ENCODE measurements around the gene TMEM170A.
A peak's percentile ranks its signal among the peaks of the same experiment; 100 is the strongest.
"Not testable (repeated sequence)": the region's sequence is repeated elsewhere in the genome, so short reads cannot be mapped to it uniquely, and the experiment has no call there.

TMEM170A gene

GRCh38 chr16:75455677-75456076 lies 8.8 kb downstream of the TMEM170A start:
- intact Hi-C loops (cut with micrococcal nuclease) = no loop called here
- no peak overlapping the region for H3K4me3 Mint-ChIP-seq
- no peak overlapping the region for H3K27ac Mint-ChIP-seq
- H3K27me3 Mint-ChIP-seq = no peaks in the 10 kb centered on the region
- no peaks in the 10 kb centered on the region for H3K9me3 Mint-ChIP-seq
- H3K4me1 Mint-ChIP-seq (ENCODE audit: low read depth) = peaks cover 16% of the 10 kb centered on the region
- peaks cover 29% of the 10 kb centered on the region for H3K36me3 Mint-ChIP-seq (ENCODE audit: low read depth)

DNA sequence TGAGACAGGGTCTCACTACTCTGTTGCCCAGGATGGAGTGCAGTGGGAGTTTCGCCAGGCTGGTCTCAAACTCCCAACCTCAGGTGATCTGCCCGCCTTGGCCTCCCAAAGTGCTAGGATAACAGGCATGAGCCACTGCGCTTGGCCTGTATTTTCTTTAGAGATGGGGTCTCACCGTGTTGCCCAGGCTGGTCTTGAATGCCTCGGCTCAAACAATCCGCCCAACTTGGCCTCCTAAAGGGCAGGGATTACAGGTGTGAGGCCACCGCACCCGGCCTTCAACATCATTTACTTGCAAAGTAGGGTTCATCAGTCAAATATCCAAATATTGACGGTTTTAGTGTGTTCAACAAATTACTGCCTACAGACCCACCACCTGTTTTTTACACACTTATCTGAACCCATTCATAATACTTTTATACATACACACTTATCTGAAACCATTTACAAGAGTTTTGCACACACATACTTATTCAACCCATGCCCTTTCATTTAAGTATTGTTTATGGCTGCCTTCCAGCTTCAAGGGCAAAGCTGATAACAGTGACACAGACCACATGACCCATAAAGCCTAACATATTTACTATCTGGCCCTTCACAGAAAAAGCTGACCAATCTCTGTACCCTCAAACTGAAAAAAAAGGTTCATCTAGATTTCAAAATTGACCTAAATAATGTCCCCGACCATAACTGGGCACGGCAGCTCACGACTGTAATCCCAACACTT lies 11.9 kb downstream of the TMEM170A start:
- H3K27ac Mint-ChIP-seq = no peak overlapping the region
- peaks cover 39% of the 10 kb centered on the region for H3K36me3 Mint-ChIP-seq (ENCODE audit: low read depth)

DNA sequence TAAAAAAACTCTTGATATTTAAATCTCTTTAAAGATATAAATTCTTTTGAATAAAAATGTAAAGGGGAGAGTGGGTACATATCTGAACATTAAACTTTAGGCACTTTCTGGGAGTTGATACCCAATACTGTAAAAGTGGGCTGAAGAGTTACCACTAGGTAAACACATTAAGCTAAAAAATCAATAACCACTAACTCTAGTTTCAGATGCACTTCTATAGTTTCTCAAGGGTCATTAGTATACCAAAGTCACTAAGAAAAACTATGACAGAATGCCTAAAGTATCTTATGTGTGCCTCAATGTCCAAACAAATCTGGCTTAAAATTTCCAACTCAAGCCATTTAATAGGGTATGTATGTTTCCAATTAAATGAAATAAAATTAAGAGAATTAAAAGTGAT lies 18.1 kb downstream of the TMEM170A start:
- no peaks in the 10 kb centered on the region for H3K9me3 Mint-ChIP-seq
- H3K4me3 Mint-ChIP-seq = no peak overlapping the region
- no peak overlapping the region for H3K27ac Mint-ChIP-seq
- H3K4me1 Mint-ChIP-seq (ENCODE audit: low read depth) = no peaks in the 10 kb centered on the region
- no peaks in the 10 kb centered on the region for H3K27me3 Mint-ChIP-seq
- peaks cover 48% of the 10 kb centered on the region for H3K36me3 Mint-ChIP-seq (ENCODE audit: low read depth)
- intact Hi-C loops (cut with micrococcal nuclease) = no loop called here

More for the DNA sequence above, 11.9 kb downstream of the TMEM170A start:
- H3K4me3 Mint-ChIP-seq = no peak overlapping the region
- no peaks in the 10 kb centered on the region for H3K4me1 Mint-ChIP-seq (ENCODE audit: low read depth)
- intact Hi-C loops (cut with micrococcal nuclease) = no loop called here
- H3K9me3 Mint-ChIP-seq = no peaks in the 10 kb centered on the region
- H3K27me3 Mint-ChIP-seq = no peaks in the 10 kb centered on the region

GRCh38 chr16:75445298-75445697 lies 19.2 kb downstream of the TMEM170A start:
- Mint-ChIP-seq H3K9me3 (no peaks in the 10 kb centered on the region), H3K36me3 (ENCODE audit: low read depth) (peaks cover 37% of the 10 kb centered on the region), H3K4me3 (no peak overlapping the region), H3K27me3 (no peaks in the 10 kb centered on the region), H3K4me1 (ENCODE audit: low read depth) (no peaks in the 10 kb centered on the region), H3K27ac (no peak overlapping the region)
- intact Hi-C loops (cut with micrococcal nuclease) = no loop called here

DNA sequence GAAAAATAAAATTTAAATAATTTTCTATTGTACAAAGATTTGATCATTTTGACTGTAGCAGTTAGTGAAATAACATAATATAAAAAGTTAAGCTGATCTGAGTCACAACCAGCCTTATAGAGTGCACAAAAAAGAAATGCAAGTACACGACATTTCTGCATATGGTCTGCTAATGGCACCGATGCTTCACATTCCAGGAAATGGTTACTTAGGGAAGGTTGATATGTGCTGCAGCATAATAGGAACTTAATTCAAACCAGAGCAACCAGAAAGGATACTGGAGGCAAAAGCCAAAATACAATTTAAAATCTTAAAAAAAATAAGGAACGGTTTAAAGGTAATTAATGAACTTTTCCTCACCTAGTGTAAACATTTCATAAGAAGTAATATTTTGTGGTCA lies 21.2 kb downstream of the TMEM170A start:
- H3K9me3 Mint-ChIP-seq = no peaks in the 10 kb centered on the region
- no peaks in the 10 kb centered on the region for H3K27me3 Mint-ChIP-seq
- peaks cover 18% of the 10 kb centered on the region for H3K36me3 Mint-ChIP-seq (ENCODE audit: low read depth)
- H3K4me1 Mint-ChIP-seq (ENCODE audit: low read depth) = no peaks in the 10 kb centered on the region
- intact Hi-C loops (cut with micrococcal nuclease) = no loop called here
- H3K4me3 Mint-ChIP-seq = no peak overlapping the region
- H3K27ac Mint-ChIP-seq = no peak overlapping the region

DNA sequence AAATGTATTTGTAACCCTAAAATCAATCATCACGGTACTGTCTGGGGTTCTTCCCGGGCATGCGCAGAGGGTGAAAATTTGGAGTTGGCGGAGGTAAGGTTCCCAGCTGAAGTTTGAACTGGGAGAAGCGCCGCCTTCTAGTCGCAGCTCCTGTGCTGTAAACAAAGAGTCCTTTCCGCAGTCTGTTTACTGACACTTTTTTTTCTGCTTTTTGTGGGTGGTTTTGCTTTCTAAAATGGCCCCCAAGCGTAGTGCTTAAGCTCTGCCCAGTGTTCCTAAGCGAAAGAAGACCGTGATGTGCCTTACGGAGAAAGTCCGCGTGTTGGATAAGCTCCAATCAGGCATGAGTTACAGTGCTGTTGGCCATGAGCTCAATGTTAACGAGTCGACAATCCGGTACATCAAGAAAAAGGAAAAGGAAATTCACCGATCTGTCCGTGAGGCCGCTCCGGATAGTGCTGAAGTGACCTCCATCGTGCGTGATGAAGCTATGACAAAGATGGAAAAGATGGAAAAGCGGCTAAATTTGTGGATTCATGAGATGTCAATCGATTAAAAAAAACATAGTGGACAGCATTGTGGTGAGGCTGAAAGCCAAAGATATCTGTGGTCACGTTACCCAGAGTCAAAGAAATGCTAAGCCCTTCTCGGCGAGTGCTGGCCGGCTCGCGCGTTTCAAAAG lies 30.6 kb downstream of the TMEM170A start:
- peaks cover 35% of the 10 kb centered on the region for H3K4me1 Mint-ChIP-seq (ENCODE audit: low read depth)
- H3K27ac Mint-ChIP-seq = peak overlapping the region; percentile 96
- peaks cover 29% of the 10 kb centered on the region for H3K36me3 Mint-ChIP-seq (ENCODE audit: low read depth)
- peak overlapping the region; percentile 92 for H3K4me3 Mint-ChIP-seq
- intact Hi-C loops (cut with micrococcal nuclease) = loop anchor here (1.0 to 10.0 kb wide), 5 partner anchors 30 to 214 kb away; partner anchors contain the start of genes ADAT1, TMEM170A and TMEM231
- H3K27me3 Mint-ChIP-seq = peaks cover 7% of the 10 kb centered on the region
- H3K9me3 Mint-ChIP-seq = no peaks in the 10 kb centered on the region

DNA sequence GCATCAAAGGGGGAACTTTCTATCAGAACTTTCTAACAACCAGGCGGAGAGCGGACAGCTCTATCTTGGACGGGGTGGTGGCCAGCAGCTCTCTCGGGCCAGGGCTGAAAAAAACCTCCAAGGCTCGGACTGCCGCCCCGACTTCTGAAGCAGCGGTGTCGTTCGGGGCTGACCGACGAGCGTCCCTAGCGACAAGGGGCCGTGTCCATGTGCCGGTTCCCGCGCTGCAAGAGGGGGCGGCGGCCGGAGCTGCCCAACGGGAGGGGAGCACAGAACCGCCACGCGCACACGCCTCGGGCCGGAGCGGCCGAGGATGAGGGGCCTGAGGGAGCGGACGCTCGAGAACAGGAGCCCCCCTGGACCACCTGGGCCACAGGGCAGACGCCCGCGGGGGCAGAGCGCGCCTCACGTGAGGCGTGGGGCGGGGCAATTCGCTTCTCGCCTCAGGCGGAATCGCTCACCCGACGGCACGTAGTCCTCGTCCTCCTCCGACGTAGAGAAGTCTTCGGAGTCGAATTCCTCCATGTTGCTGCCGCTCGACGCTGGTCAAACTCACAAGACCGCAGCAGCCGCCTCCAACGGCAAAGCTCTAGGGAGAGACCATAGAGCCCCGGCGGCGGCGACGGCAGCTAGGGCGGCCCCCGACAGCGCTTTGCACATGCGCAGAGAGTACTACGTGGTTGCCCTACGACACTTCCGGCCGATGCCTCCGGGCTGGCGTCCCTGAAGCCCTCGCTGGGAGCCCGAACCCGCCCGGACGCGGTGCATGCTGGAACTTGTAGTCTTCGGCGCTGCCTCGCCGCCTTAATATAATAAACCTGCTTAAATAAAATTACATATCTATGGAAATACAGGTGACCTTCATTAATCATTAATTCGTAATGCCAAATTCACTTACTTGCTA lies 31.4 kb downstream of the TMEM170A start, which contains the start of gene CFDP1:
Gene CFDP1, minus strand, starts transcription at position 676 of the 904 bp plus-strand sequence. Its CDS starts 151 bp downstream, at position 525.
- Mint-ChIP-seq H3K9me3 (no peaks in the 10 kb centered on the region), H3K4me1 (ENCODE audit: low read depth) (peaks cover 43% of the 10 kb centered on the region), H3K27ac (peak within 1 kb of the TSS; percentile 96), H3K4me3 (peak within 1 kb of the TSS; percentile 92), H3K36me3 (ENCODE audit: low read depth) (peaks cover 37% of the 10 kb centered on the region), H3K27me3 (peaks cover 7% of the 10 kb centered on the region)
- intact Hi-C loops (cut with micrococcal nuclease) = loop anchor here (1.0 to 10.0 kb wide), 4 partner anchors 84 to 215 kb away; partner anchors contain the start of genes ADAT1 and TMEM231

- no peaks in the 10 kb centered on the region for H3K9me3 Mint-ChIP-seq
- no peaks in the 10 kb centered on the region for H3K27me3 Mint-ChIP-seq
- intact Hi-C loops (cut with micrococcal nuclease) = loop anchor here (10.0 kb wide), 1 partner anchor 125 kb away; the partner anchor contains the start of gene TMEM231
- peaks cover 39% of the 10 kb centered on the region for H3K4me1 Mint-ChIP-seq (ENCODE audit: low read depth)
- H3K36me3 Mint-ChIP-seq (ENCODE audit: low read depth) = peaks cover 43% of the 10 kb centered on the region
- no peak overlapping the region for H3K4me3 Mint-ChIP-seq
- no peak overlapping the region for H3K27ac Mint-ChIP-seq
These were observed 34.7 kb downstream of the TMEM170A start for GRCh38 chr16:75429621-75430403.

- H3K4me3 Mint-ChIP-seq; H3K27me3 Mint-ChIP-seq; intact Hi-C loops (cut with micrococcal nuclease); H3K27ac Mint-ChIP-seq; H3K9me3 Mint-ChIP-seq: not testable (repeated sequence)
- Mint-ChIP-seq H3K4me1 (ENCODE audit: low read depth) (peaks cover 22% of the 10 kb centered on the region), H3K36me3 (ENCODE audit: low read depth) (peaks cover 21% of the 10 kb centered on the region)
These were observed 38.0 kb downstream of the TMEM170A start for GRCh38 chr16:75426524-75426923.

GRCh38 chr16:75424105-75424762 lies 40.3 kb downstream of the TMEM170A start:
- intact Hi-C loops (cut with micrococcal nuclease); H3K27me3 Mint-ChIP-seq: not testable (repeated sequence)
- peaks cover 28% of the 10 kb centered on the region for H3K4me1 Mint-ChIP-seq (ENCODE audit: low read depth)

GRCh38 chr16:75423723-75424104 lies 40.8 kb downstream of the TMEM170A start:
- Mint-ChIP-seq H3K36me3 (ENCODE audit: low read depth) (peaks cover 12% of the 10 kb centered on the region), H3K4me1 (ENCODE audit: low read depth) (peaks cover 24% of the 10 kb centered on the region), H3K27me3 (no peaks in the 10 kb centered on the region), H3K9me3 (no peaks in the 10 kb centered on the region), H3K27ac (no peak overlapping the region), H3K4me3 (no peak overlapping the region)
- intact Hi-C loops (cut with micrococcal nuclease) = no loop called here

More at GRCh38 chr16:75424105-75424762, 40.3 kb downstream of the TMEM170A start:
- peaks cover 17% of the 10 kb centered on the region for H3K36me3 Mint-ChIP-seq (ENCODE audit: low read depth)
- not testable (repeated sequence) for H3K27ac Mint-ChIP-seq, H3K4me3 Mint-ChIP-seq, H3K9me3 Mint-ChIP-seq

DNA sequence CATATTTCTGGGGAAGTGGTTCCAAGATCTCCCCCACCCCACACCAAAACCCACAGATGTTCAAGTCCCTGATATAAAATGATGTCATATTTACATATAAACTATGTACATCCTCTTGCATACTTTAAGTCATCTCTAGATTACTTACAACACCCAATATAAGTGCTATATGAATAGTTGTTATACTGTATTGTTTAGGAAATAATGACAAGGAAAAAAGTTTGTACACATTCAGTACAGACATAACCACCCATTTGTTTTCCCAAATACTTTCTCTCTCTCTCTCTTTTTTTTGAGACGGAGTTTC lies 42.7 kb downstream of the TMEM170A start:
- intact Hi-C loops (cut with micrococcal nuclease) = no loop called here
- H3K27ac Mint-ChIP-seq = peak overlapping the region; percentile 66
- H3K4me3 Mint-ChIP-seq = no peak overlapping the region

More for the DNA sequence above, 42.7 kb downstream of the TMEM170A start:
- Mint-ChIP-seq H3K9me3 (no peaks in the 10 kb centered on the region), H3K4me1 (ENCODE audit: low read depth) (peaks cover 18% of the 10 kb centered on the region), H3K36me3 (ENCODE audit: low read depth) (no peaks in the 10 kb centered on the region), H3K27me3 (no peaks in the 10 kb centered on the region)

All from dendritic cell treated with granulocyte-macrophage colony-stimulating factor and Interleukin-4, amounts not matched to agents 40 ng/mL and 50 ng/mL, for 4 days (primary cell).